Astrocyte of the cerebellum (primary cell): ENCODE data around the gene LDB3.

Experiments
- DNase-seq: peaks from one replicate; pipeline ENCODE4 v3.0.0-alpha.2; 2011; ENCODE audit warnings: low read depth
- H3K4me3 ChIP-seq: 2 replicates; pipeline ENCODE4 v1.5.1; 2011; ENCODE audit warnings: mild to moderate bottlenecking, low read depth, low read length, moderate library complexity
- CTCF ChIP-seq: IDR thresholded peaks from 2 replicates; pipeline ENCODE4 v1.5.1; 2012; ENCODE audit warnings: low read length, low read depth, moderate library complexity, mild to moderate bottlenecking; ENCODE audit errors: missing control alignments
- in situ Hi-C: cut with HindIII; loops from 2 replicates; pipeline ENCODE4 v1.10.0; 2017; ENCODE audit warnings: low sequenced_read_pairs

The LDB3 gene

GRCh38 chr10:86744067-86744725 is 75.9 kb downstream of the LDB3 start:
- H3K4me3 ChIP-seq = no peak overlapping the region
- in situ Hi-C loops = no loop called here
- DNase-seq = no peak
- TF ChIP-seq CTCF = no peak

GRCh38 chr10:86747796-86748581 is 79.7 kb downstream of the LDB3 start:
- no peak overlapping the region for H3K4me3 ChIP-seq
- in situ Hi-C loops = no loop called here
- TF ChIP-seq CTCF = no peak
- DNase-seq = no peak

GRCh38 chr10:86749854-86750253 is 81.5 kb downstream of the LDB3 start:
- no peak for DNase-seq
- in situ Hi-C loops = no loop called here
- TF ChIP-seq CTCF = no peak
- no peak overlapping the region for H3K4me3 ChIP-seq

DNA sequence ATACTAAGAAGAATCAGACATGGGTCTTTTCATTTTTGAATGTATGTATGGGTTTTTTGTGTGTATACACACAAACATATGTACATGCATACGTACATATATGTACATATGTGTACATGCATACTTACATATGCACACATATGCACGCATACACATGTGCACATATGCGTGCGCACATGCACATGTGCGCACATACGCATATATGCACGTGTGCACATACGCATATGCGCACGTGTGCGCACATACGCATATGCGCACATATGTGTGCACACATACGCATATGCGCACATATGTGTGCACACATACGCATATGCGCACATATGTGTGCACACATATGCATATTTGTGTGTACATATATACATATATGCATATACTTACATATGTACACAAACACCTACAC is 83.2 kb downstream of the LDB3 start:
- in situ Hi-C loops = no loop called here
- no peak overlapping the region for H3K4me3 ChIP-seq
- DNase-seq = no peak
- TF ChIP-seq CTCF = no peak

GRCh38 chr10:86752311-86752710 is 84.0 kb downstream of the LDB3 start:
- no peak overlapping the region for H3K4me3 ChIP-seq
- no peak for TF ChIP-seq CTCF
- no peak for DNase-seq
- in situ Hi-C loops = no loop called here

- in situ Hi-C loops = no loop called here
- no peak for DNase-seq
- no peak for TF ChIP-seq CTCF
- no peak overlapping the region for H3K4me3 ChIP-seq
Measured at GRCh38 chr10:86753051-86753450, 84.7 kb downstream of the LDB3 start.
